ENCODE data around the gene EYS.
"Not testable (repeated sequence)": the region's sequence is repeated elsewhere in the genome, so short reads cannot be mapped to it uniquely, and the experiment has no call there.

EYS gene

GRCh38 chr6:64041373-64041772 is 1665.7 kb downstream of the EYS start:
- Histone ChIP-seq H3K4me3 (ENCODE audit: low read depth, low read length) (no peak overlapping the region), H3K9me3 (ENCODE audit: control insufficient read depth, insufficient read depth, low read depth, low read length) (no peaks in the 10 kb centered on the region), H3K27ac (ENCODE audit: low read depth, low read length) (no peak overlapping the region), H3K27me3 (ENCODE audit: control insufficient read depth, insufficient read depth, low read length) (no peaks in the 10 kb centered on the region), H3K36me3 (ENCODE audit: control insufficient read depth, insufficient read depth, low read length) (no peaks in the 10 kb centered on the region), H3K4me1 (ENCODE audit: control insufficient read depth, insufficient read depth, low read length) (no peaks in the 10 kb centered on the region), H3K9ac (ENCODE audit: low read length) (no peak overlapping the region)

- no peaks in the 10 kb centered on the region for H3K9me3 ChIP-seq (ENCODE audit: control insufficient read depth, insufficient read depth, low read depth, low read length)
- H3K27ac ChIP-seq (ENCODE audit: low read depth, low read length) = no peak overlapping the region
- H3K36me3 ChIP-seq (ENCODE audit: control insufficient read depth, insufficient read depth, low read length) = no peaks in the 10 kb centered on the region
- H3K27me3 ChIP-seq (ENCODE audit: control insufficient read depth, insufficient read depth, low read length) = no peaks in the 10 kb centered on the region
- H3K9ac ChIP-seq (ENCODE audit: low read length) = no peak overlapping the region
- H3K4me3 ChIP-seq (ENCODE audit: low read depth, low read length) = no peak overlapping the region
- H3K4me1 ChIP-seq (ENCODE audit: control insufficient read depth, insufficient read depth, low read length) = no peaks in the 10 kb centered on the region
Measured at GRCh38 chr6:64040113-64040512, 1666.9 kb downstream of the EYS start.

- Histone ChIP-seq H3K27me3 (ENCODE audit: control insufficient read depth, insufficient read depth, low read length) (no peaks in the 10 kb centered on the region), H3K36me3 (ENCODE audit: control insufficient read depth, insufficient read depth, low read length) (no peaks in the 10 kb centered on the region), H3K4me1 (ENCODE audit: control insufficient read depth, insufficient read depth, low read length) (no peaks in the 10 kb centered on the region), H3K9me3 (ENCODE audit: control insufficient read depth, insufficient read depth, low read depth, low read length) (no peaks in the 10 kb centered on the region; the same call in 1 of the 2 replicates), H3K9ac (ENCODE audit: low read length) (no peak overlapping the region), H3K4me3 (ENCODE audit: low read depth, low read length) (no peak overlapping the region), H3K27ac (ENCODE audit: low read depth, low read length) (no peak overlapping the region)
Measured at GRCh38 chr6:64037427-64037826, 1669.6 kb downstream of the EYS start.

DNA sequence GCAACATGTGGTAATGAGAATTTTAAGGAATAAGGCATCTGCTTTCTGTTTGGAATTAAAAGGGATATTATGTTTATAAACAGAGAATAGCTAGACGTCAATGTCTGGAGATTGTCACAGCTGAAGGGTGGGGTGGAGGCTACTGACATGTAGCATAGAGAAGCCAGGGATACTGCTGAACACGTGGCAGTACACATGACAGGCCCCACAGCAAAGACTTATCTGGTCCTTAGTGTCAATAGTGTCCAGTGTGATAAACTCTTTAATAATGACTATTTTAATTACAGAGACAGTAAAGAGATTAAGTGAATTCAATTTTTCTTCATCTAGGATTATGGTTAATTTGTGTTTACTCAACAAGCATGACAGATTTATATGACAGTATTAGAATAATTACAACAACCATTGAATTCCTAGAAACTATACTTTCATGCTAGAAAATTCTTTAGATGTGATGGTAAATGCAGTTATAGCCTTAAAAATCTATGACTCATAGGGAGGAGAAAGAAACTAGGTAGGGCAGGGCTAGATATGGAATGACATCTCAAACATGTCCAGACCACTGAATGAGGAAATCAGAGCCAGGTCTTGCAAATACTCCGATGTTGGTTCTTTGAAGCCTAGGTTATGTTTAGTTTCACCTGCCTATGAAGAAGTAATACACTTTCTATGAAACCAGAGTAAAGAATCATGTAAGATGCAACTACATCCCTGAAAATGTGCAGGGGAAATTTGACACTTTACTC is 1671.9 kb downstream of the EYS start:
- no peaks in the 10 kb centered on the region for H3K36me3 ChIP-seq (ENCODE audit: control insufficient read depth, insufficient read depth, low read length)
- H3K4me3 ChIP-seq (ENCODE audit: low read depth, low read length) = no peak overlapping the region
- no peak overlapping the region for H3K9ac ChIP-seq (ENCODE audit: low read length)
- H3K4me1 ChIP-seq (ENCODE audit: control insufficient read depth, insufficient read depth, low read length) = no peaks in the 10 kb centered on the region
- H3K27ac ChIP-seq (ENCODE audit: low read depth, low read length) = no peak overlapping the region
- H3K27me3 ChIP-seq (ENCODE audit: control insufficient read depth, insufficient read depth, low read length) = no peaks in the 10 kb centered on the region
- peaks cover 7% of the 10 kb centered on the region; the same call in 1 of the 2 replicates for H3K9me3 ChIP-seq (ENCODE audit: control insufficient read depth, insufficient read depth, low read depth, low read length)

GRCh38 chr6:64034291-64034690 is 1672.7 kb downstream of the EYS start:
- H3K36me3 ChIP-seq (ENCODE audit: control insufficient read depth, insufficient read depth, low read length) = no peaks in the 10 kb centered on the region
- no peak overlapping the region for H3K4me3 ChIP-seq (ENCODE audit: low read depth, low read length)
- no peaks in the 10 kb centered on the region for H3K4me1 ChIP-seq (ENCODE audit: control insufficient read depth, insufficient read depth, low read length)
- no peak overlapping the region for H3K27ac ChIP-seq (ENCODE audit: low read depth, low read length)
- no peaks in the 10 kb centered on the region for H3K27me3 ChIP-seq (ENCODE audit: control insufficient read depth, insufficient read depth, low read length)
- peaks cover 7% of the 10 kb centered on the region; the same call in 1 of the 2 replicates for H3K9me3 ChIP-seq (ENCODE audit: control insufficient read depth, insufficient read depth, low read depth, low read length)
- no peak overlapping the region for H3K9ac ChIP-seq (ENCODE audit: low read length)

DNA sequence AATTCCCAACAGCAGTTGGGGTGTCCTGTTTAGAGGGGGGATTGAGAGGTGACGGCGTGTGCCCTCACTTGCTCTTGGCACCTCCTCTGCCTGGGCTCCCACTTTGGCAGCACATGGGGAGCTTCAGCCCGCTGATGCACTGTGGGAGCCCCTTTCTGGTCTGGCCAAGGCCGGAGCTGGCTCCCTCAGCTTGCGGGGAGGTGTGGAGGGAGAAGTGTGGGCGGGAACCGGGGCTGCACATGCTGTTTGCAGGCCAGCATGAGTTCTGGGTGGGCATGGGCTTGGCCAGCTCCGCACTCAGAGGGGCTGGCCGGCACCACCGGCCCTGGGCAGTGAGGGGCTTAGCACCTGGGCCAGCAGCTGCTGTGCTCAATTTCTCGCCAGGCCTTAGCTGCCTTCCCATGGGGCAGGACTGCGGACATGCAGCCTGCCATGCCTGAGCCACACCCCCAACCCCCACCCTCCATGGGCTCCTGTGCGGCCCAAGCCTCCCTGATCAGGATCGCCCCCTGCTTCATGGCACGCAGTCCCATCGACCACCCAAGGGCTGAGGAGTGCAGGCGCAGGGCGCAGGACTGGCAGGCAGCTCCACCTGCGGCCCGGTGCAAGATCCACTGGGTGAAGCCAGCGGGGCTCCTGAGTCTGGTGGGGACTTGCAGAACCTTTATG is 1675.9 kb downstream of the EYS start:
- H3K27me3 ChIP-seq (ENCODE audit: control insufficient read depth, insufficient read depth, low read length); H3K36me3 ChIP-seq (ENCODE audit: control insufficient read depth, insufficient read depth, low read length); H3K4me1 ChIP-seq (ENCODE audit: control insufficient read depth, insufficient read depth, low read length); H3K9ac ChIP-seq (ENCODE audit: low read length); H3K27ac ChIP-seq (ENCODE audit: low read depth, low read length); H3K9me3 ChIP-seq (ENCODE audit: control insufficient read depth, insufficient read depth, low read depth, low read length); H3K4me3 ChIP-seq (ENCODE audit: low read depth, low read length): not testable (repeated sequence)

- Histone ChIP-seq H3K27me3 (ENCODE audit: control insufficient read depth, insufficient read depth, low read length) (no peaks in the 10 kb centered on the region), H3K4me1 (ENCODE audit: control insufficient read depth, insufficient read depth, low read length) (no peaks in the 10 kb centered on the region), H3K36me3 (ENCODE audit: control insufficient read depth, insufficient read depth, low read length) (no peaks in the 10 kb centered on the region), H3K9me3 (ENCODE audit: control insufficient read depth, insufficient read depth, low read depth, low read length) (no peaks in the 10 kb centered on the region), H3K9ac (ENCODE audit: low read length) (no peak overlapping the region), H3K4me3 (ENCODE audit: low read depth, low read length) (no peak overlapping the region), H3K27ac (ENCODE audit: low read depth, low read length) (no peak overlapping the region)
Measured at GRCh38 chr6:64023693-64024092, 1683.3 kb downstream of the EYS start.

DNA sequence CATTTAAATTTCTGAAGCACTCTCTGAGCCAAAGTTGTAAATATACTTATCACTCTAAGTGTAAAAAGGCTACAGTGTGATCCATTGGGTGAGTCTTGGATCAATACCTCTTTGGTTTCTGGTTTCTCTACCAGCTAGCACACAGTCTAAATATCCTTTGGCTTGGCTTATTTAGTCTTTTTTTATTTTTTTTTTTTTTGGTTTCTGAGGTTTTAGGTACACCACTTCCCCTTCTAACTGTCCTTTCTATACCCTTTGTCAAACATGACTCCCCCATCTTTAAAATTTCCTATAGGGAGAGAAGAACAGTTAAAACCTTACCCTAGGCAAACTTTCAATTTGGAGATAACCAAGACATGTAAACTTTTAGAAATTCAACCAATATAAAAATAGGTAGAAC is 1692.4 kb downstream of the EYS start:
- Histone ChIP-seq H3K9me3 (ENCODE audit: control insufficient read depth, insufficient read depth, low read depth, low read length) (no peaks in the 10 kb centered on the region), H3K4me1 (ENCODE audit: control insufficient read depth, insufficient read depth, low read length) (0 out of 2 replicates have a peak, but pooled peaks cover 3% of the 10 kb centered on the region), H3K36me3 (ENCODE audit: control insufficient read depth, insufficient read depth, low read length) (no peaks in the 10 kb centered on the region), H3K9ac (ENCODE audit: low read length) (no peak overlapping the region), H3K4me3 (ENCODE audit: low read depth, low read length) (no peak overlapping the region), H3K27me3 (ENCODE audit: control insufficient read depth, insufficient read depth, low read length) (no peaks in the 10 kb centered on the region), H3K27ac (ENCODE audit: low read depth, low read length) (no peak overlapping the region)

DNA sequence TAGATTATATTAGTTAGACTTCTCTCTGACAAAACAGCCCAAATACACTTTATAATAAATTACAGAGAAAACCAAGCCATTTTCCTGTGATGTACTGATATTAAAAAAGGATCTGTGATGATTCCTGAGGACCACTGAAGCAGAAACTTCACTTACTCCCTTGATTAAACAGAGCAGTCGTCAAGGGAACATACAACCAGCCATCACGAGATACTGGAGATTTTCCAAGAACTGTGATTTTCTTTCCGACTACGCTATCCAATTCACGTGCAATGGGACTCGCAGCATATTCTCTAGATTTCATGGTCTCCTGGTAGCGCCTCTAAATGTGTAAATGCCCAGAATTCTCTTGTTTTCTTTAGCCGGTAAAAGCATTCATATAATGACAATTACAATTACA is 1694.0 kb downstream of the EYS start:
- Histone ChIP-seq H3K36me3 (ENCODE audit: control insufficient read depth, insufficient read depth, low read length) (no peaks in the 10 kb centered on the region), H3K9me3 (ENCODE audit: control insufficient read depth, insufficient read depth, low read depth, low read length) (no peaks in the 10 kb centered on the region), H3K27ac (ENCODE audit: low read depth, low read length) (no peak overlapping the region), H3K27me3 (ENCODE audit: control insufficient read depth, insufficient read depth, low read length) (no peaks in the 10 kb centered on the region), H3K4me3 (ENCODE audit: low read depth, low read length) (no peak overlapping the region), H3K9ac (ENCODE audit: low read length) (no peak overlapping the region), H3K4me1 (ENCODE audit: control insufficient read depth, insufficient read depth, low read length) (0 out of 2 replicates have a peak, but pooled peaks cover 3% of the 10 kb centered on the region)

DNA sequence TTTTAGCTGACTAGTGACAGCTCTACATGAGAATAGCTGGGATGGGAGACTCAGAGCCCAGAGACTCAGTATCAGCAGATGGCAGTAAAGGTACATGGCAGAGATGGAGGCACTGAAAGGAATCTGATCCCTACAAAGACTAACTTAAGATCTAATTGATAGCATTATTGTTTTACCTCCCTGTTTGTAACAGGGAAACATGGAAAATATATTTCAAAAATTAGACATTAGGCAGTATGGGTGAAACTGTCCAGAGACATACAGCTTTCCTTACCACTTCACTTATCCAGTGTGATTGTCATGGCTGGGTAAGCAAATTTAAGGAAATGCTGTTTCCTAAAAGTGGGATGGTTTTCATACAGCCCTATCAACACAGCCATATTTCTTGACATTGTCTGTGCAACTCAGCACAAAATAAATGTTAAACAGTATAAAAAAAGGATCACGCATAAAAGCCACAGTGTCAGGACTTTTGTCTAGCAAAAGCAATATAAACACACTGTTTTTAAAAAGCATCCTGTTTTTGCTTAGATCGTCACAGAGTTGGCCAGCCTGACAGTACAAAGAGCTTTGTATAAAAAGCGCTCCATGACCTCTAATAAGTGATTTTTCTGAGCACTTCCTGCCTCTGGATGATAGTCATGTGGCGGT is 1694.5 kb downstream of the EYS start:
- Histone ChIP-seq H3K27me3 (ENCODE audit: control insufficient read depth, insufficient read depth, low read length) (no peaks in the 10 kb centered on the region), H3K4me1 (ENCODE audit: control insufficient read depth, insufficient read depth, low read length) (0 out of 2 replicates have a peak, but pooled peaks cover 3% of the 10 kb centered on the region), H3K36me3 (ENCODE audit: control insufficient read depth, insufficient read depth, low read length) (no peaks in the 10 kb centered on the region), H3K9me3 (ENCODE audit: control insufficient read depth, insufficient read depth, low read depth, low read length) (no peaks in the 10 kb centered on the region), H3K27ac (ENCODE audit: low read depth, low read length) (no peak overlapping the region), H3K4me3 (ENCODE audit: low read depth, low read length) (no peak overlapping the region), H3K9ac (ENCODE audit: low read length) (no peak overlapping the region)

- Histone ChIP-seq H3K9me3 (ENCODE audit: control insufficient read depth, insufficient read depth, low read depth, low read length) (no peaks in the 10 kb centered on the region), H3K27ac (ENCODE audit: low read depth, low read length) (no peak overlapping the region), H3K27me3 (ENCODE audit: control insufficient read depth, insufficient read depth, low read length) (no peaks in the 10 kb centered on the region)
Measured at GRCh38 chr6:64010666-64011065, 1696.4 kb downstream of the EYS start.

More at GRCh38 chr6:64010666-64011065, 1696.4 kb downstream of the EYS start:
- Histone ChIP-seq H3K4me3 (ENCODE audit: low read depth, low read length) (no peak overlapping the region), H3K9ac (ENCODE audit: low read length) (no peak overlapping the region), H3K36me3 (ENCODE audit: control insufficient read depth, insufficient read depth, low read length) (no peaks in the 10 kb centered on the region), H3K4me1 (ENCODE audit: control insufficient read depth, insufficient read depth, low read length) (0 out of 2 replicates have a peak, but pooled peaks cover 3% of the 10 kb centered on the region)
